ENCODE data around the gene A1BG. TPM values are rescaled to one million over a fixed set of nuclear protein-coding genes. Genes with fewer than 3 reads are reported as not detected.
A peak's percentile ranks its signal among the peaks of the same experiment; 100 is the strongest.

A1BG gene
- polyA plus RNA-seq, 2 of the 4 experiments (the other 2 are of a cell fraction) = 2.5 to 9.5 TPM

DNA sequence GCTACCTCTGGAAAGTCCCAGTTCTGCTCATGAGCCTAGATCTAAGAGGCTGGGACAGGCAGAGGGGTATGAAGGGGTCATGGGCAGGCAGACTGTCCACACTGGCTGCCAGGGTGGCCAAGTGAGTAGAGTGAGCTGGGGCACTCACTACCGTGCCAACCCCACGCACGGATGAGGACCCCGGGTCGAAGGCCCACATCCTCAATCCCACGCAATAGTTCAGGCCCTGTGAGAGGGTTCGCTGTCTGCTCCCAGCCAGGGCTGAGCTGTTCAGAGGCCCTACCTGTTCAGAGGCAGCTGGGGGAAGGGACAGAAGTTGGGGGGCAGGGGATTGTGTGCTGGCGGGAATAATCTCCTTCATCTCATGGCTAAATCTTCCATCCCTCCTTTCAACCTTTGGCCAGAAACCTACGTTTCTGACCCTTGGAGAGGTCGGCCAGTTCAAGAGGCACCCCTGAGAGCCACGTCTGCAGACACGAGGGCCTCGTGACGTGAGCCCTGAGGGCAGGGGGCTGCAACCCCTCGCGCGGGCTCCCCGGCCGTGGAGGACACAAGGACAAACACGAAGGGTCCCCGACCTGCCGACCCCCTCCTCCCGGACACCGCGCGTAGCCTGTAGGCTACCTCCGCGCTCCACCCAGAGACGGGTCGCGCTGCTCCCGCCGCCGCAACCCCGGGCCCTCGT is 32.7 kb upstream of the A1BG start:
- FAIRE-seq (no peak), DNase-seq (ENCODE audit: low read depth in 1 of 2, low spot score in 1 of 2) (no peak), ATAC-seq (peak; percentile 30 to 34)
- 27% methylated on average over 35 of the region's 36 CpGs for WGBS (ENCODE audit: missing lambda C conversion rate)
- Histone ChIP-seq H3K4me2 (peak overlapping the region; percentile 95), H3K4me3 (peak overlapping the region; percentile 81), H3K4me1 (peaks cover 46% of the 10 kb centered on the region), H3K9me3 (no peaks in the 10 kb centered on the region), H3K27ac (peak overlapping the region; percentile 99)
- CTCF ChIA-PET = interaction anchor here (1.0 to 2.0 kb wide), 2 partner anchors 21 to 134 kb away, joined by 3 to 5 read pairs; partner anchors contain the start of gene ZBTB45
- no peak for TF ChIP-seq JUN (IDR thresholded peaks at IDR 0.05)
- TF ChIP-seq NPAS2 (CRISPR knock-in tag; IDR thresholded peaks at IDR 0.05; ENCODE audit: borderline replicate concordance) = peak; percentile 36; the same call in 1 of the 2 replicates
- TF ChIP-seq EP300 (IDR thresholded peaks at IDR 0.05) = no peak
- TF ChIP-seq EHMT2 (IDR thresholded peaks at IDR 0.05; ENCODE audit: low read depth) = no peak
- TF ChIP-seq, protein P1, sequence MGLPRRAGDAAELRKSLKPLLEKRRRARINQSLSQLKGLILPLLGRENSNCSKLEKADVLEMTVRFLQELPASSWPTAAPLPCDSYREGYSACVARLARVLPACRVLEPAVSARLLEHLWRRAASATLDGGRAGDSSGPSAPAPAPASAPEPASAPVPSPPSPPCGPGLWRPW (IDR thresholded peaks at IDR 0.05) = no peak
- TF ChIP-seq, protein P2, sequence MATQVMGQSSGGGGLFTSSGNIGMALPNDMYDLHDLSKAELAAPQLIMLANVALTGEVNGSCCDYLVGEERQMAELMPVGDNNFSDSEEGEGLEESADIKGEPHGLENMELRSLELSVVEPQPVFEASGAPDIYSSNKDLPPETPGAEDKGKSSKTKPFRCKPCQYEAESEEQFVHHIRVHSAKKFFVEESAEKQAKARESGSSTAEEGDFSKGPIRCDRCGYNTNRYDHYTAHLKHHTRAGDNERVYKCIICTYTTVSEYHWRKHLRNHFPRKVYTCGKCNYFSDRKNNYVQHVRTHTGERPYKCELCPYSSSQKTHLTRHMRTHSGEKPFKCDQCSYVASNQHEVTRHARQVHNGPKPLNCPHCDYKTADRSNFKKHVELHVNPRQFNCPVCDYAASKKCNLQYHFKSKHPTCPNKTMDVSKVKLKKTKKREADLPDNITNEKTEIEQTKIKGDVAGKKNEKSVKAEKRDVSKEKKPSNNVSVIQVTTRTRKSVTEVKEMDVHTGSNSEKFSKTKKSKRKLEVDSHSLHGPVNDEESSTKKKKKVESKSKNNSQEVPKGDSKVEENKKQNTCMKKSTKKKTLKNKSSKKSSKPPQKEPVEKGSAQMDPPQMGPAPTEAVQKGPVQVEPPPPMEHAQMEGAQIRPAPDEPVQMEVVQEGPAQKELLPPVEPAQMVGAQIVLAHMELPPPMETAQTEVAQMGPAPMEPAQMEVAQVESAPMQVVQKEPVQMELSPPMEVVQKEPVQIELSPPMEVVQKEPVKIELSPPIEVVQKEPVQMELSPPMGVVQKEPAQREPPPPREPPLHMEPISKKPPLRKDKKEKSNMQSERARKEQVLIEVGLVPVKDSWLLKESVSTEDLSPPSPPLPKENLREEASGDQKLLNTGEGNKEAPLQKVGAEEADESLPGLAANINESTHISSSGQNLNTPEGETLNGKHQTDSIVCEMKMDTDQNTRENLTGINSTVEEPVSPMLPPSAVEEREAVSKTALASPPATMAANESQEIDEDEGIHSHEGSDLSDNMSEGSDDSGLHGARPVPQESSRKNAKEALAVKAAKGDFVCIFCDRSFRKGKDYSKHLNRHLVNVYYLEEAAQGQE (IDR thresholded peaks at IDR 0.05) = no peak
- POLR2A ChIA-PET = interaction anchor here (0.6 to 3.8 kb wide), 4 partner anchors 9 to 131 kb away, joined by 3 to 18 read pairs (median 5); partner anchors contain the start of genes ZNF497 and ZNF584

- WGBS (ENCODE audit: missing lambda C conversion rate) = 87% methylated on average over 9 of the region's 9 CpGs
- POLR2A ChIA-PET = interaction anchor here (0.6 to 3.8 kb wide), 3 partner anchors 23 to 131 kb away, joined by 3 to 18 read pairs (median 7); partner anchors contain the start of genes ZNF497 and ZNF584
These were observed 32.1 kb upstream of the A1BG start for GRCh38 chr19:58385313-58385890.

More at GRCh38 chr19:58385313-58385890, 32.1 kb upstream of the A1BG start:
- ATAC-seq (no peak), FAIRE-seq (no peak), DNase-seq (ENCODE audit: low read depth in 1 of 2, low spot score in 1 of 2) (no peak)
- H3K4me3 ChIP-seq = peak overlapping the region; percentile 81
- TF ChIP-seq NPAS2 (CRISPR knock-in tag; IDR thresholded peaks at IDR 0.05; ENCODE audit: borderline replicate concordance) = no peak
- no peak for TF ChIP-seq RFX5 (IDR thresholded peaks at IDR 0.05)
- TF ChIP-seq MAZ (IDR thresholded peaks at IDR 0.05; ENCODE audit: borderline replicate concordance, low read depth, low read length) = no peak
- no peak for TF ChIP-seq RARB (CRISPR knock-in tag; IDR thresholded peaks at IDR 0.05)
- TF ChIP-seq, protein P3, sequence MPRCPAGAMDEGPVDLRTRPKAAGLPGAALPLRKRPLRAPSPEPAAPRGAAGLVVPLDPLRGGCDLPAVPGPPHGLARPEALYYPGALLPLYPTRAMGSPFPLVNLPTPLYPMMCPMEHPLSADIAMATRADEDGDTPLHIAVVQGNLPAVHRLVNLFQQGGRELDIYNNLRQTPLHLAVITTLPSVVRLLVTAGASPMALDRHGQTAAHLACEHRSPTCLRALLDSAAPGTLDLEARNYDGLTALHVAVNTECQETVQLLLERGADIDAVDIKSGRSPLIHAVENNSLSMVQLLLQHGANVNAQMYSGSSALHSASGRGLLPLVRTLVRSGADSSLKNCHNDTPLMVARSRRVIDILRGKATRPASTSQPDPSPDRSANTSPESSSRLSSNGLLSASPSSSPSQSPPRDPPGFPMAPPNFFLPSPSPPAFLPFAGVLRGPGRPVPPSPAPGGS (IDR thresholded peaks at IDR 0.05) = no peak
- TF ChIP-seq, protein P4, sequence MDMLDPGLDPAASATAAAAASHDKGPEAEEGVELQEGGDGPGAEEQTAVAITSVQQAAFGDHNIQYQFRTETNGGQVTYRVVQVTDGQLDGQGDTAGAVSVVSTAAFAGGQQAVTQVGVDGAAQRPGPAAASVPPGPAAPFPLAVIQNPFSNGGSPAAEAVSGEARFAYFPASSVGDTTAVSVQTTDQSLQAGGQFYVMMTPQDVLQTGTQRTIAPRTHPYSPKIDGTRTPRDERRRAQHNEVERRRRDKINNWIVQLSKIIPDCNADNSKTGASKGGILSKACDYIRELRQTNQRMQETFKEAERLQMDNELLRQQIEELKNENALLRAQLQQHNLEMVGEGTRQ (IDR thresholded peaks at IDR 0.05) = no peak
- TF ChIP-seq HOXB5 (CRISPR knock-in tag; IDR thresholded peaks at IDR 0.05) = no peak
- TF ChIP-seq, protein P5, sequence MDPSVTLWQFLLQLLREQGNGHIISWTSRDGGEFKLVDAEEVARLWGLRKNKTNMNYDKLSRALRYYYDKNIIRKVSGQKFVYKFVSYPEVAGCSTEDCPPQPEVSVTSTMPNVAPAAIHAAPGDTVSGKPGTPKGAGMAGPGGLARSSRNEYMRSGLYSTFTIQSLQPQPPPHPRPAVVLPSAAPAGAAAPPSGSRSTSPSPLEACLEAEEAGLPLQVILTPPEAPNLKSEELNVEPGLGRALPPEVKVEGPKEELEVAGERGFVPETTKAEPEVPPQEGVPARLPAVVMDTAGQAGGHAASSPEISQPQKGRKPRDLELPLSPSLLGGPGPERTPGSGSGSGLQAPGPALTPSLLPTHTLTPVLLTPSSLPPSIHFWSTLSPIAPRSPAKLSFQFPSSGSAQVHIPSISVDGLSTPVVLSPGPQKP (IDR thresholded peaks at IDR 0.05; ENCODE audit: low read depth, low read length) = no peak
- no peak for TF ChIP-seq POLR2A (IDR thresholded peaks at IDR 0.05; ENCODE audit: low read length)
- no peak for TF ChIP-seq EHMT2 (IDR thresholded peaks at IDR 0.05; ENCODE audit: low read depth)
- no peak for TF ChIP-seq MAX (IDR thresholded peaks at IDR 0.05)
- TF ChIP-seq POLR2AphosphoS2 (conservative IDR thresholded peaks at IDR 0.05; ENCODE audit: low read length) = no peak
- TF ChIP-seq CTCF (IDR thresholded peaks at IDR 0.05) = no peak
- no peak for TF ChIP-seq JUNB (IDR thresholded peaks at IDR 0.05)
- no peak for TF ChIP-seq TFCP2L1 (CRISPR knock-in tag; IDR thresholded peaks at IDR 0.05)
- H3K4me1 ChIP-seq = peaks cover 43% of the 10 kb centered on the region
- CTCF ChIA-PET = interaction anchor here (1.0 kb wide), 1 partner anchor 134 kb away, joined by 3 read pairs; the partner anchor contains the start of gene ZBTB45
- H3K27ac ChIP-seq = peak overlapping the region; percentile 99
- peak overlapping the region; percentile 95 for H3K4me2 ChIP-seq
- H3K9me3 ChIP-seq = no peaks in the 10 kb centered on the region
